Measurements from ENCODE around the gene AQP1. TPM values are rescaled to one million over a fixed set of nuclear protein-coding genes. Genes with fewer than 3 reads are reported as not detected.

The AQP1 gene
- total and polyA plus RNA-seq, 11 donors = 113 to 420 (median 210) TPM

DNA sequence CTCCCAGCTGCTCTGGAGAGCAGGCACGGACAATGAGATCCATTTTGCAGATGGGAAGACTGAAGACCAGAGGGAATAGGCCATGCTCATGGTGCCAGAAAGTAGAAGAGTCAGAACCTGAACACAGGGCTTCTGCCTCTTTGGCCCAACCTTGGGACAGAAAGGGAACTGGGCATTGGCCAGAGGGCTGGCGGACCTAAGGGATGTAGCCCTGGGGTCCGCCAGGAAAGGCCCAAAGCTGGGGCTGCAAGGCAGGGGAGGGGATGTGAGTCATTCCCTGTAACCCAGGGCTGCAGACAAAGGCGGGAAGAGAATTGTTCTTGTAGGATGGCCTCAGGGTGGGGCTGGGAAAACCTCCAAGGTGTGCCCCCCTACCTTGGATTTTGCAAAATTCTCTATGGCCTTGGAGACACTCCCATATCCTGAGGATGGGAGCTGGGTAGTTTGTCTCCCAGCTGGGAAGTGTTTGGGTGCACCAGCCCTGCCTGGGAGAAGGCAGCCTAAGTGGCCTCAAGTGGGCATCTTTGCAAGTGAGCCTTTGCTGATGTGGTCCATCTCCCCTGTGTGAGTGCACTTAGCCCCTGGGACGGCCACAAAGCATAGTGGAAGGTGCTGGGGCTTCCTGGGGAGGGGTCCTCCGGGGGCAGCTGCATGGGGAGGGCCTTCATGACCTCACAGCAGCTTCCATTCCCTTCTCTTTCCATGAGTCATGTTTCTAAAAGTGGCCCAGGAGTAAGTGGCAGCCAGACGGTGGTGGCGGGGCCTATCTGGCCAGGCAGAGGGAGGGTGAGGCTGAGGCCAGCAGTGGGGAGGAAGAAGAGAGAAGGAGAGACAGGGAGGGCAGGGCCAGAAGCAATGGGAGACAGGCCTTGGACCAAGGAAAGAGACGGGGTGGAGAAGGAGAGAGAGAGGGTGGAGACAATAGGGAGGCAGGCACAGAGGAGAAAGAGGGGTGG lies 9.2 kb downstream of the AQP1 start:
- Histone ChIP-seq H3K4me1 (peaks cover 16 to 87% (median 64%) of the 10 kb centered on the region in 12 donors), H3K4me3 (peak overlapping the region in 1 of 12 donors; percentile 6), H3K9me3 (no peaks in the 10 kb centered on the region), H3K27me3 (no peaks in the 10 kb centered on the region), H3K27ac (peak overlapping the region; percentile 70 to 94 (median 83)), H3K36me3 (peaks cover 0 to 40% (median 32%) of the 10 kb centered on the region in 9 donors)
- TF ChIP-seq, protein P1, sequence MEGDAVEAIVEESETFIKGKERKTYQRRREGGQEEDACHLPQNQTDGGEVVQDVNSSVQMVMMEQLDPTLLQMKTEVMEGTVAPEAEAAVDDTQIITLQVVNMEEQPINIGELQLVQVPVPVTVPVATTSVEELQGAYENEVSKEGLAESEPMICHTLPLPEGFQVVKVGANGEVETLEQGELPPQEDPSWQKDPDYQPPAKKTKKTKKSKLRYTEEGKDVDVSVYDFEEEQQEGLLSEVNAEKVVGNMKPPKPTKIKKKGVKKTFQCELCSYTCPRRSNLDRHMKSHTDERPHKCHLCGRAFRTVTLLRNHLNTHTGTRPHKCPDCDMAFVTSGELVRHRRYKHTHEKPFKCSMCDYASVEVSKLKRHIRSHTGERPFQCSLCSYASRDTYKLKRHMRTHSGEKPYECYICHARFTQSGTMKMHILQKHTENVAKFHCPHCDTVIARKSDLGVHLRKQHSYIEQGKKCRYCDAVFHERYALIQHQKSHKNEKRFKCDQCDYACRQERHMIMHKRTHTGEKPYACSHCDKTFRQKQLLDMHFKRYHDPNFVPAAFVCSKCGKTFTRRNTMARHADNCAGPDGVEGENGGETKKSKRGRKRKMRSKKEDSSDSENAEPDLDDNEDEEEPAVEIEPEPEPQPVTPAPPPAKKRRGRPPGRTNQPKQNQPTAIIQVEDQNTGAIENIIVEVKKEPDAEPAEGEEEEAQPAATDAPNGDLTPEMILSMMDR (IDR thresholded peaks at IDR 0.05) = no peak
- no peak for TF ChIP-seq POLR2A (IDR thresholded peaks at IDR 0.05)
- DNase-seq (peak; percentile 72 to 87 (median 83)), ATAC-seq (peak; percentile 86 to 90 (median 88))
- intact Hi-C loops (cut with DNase I) = no loop called here
- WGBS, 4 donors = 24 to 37% (median 33%) methylated on average over 9 of the region's 9 CpGs

DNA sequence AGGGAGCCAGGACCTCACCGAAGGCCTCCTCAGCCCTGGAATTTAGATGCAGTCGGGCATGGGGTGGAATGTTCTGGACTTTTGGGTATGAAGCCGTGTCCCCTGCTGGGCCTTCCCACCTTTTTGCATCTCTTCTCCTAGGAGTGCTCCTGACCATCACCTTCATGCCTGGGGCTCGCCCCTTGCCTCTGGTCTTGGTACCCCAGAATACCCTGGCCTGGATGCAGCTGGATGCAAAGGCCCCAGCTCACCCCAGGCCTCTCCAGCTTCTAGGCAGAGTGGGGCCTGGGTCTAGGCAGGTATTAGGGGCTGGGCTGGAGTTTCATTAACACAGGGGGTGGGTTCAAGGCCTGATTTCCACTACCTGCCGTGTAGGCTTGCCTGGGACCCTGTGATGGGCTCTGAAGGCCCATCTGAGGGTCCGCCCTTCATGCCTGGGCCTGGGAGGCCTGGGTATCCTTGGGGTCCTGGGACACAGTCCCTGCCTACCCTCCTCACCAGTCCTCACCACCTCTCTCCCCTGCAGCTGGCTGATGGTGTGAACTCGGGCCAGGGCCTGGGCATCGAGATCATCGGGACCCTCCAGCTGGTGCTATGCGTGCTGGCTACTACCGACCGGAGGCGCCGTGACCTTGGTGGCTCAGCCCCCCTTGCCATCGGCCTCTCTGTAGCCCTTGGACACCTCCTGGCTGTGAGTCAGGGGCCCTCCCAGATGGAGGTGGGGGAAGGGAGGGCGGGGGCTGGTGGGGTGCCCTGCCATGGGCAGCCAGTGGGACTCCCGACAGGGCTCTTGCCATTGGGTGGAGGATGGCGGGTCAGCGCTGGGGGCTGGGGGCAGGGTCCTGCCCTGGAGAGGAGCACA lies 10.1 kb downstream of the AQP1 start:
- WGBS, 4 donors = 64 to 73% (median 70%) methylated on average over 10 to 19 of the region's 19 CpGs
- ATAC-seq (peak in 1 of 4 donors; percentile 0), DNase-seq (peak; percentile 20 to 62 (median 29))
- no peak for TF ChIP-seq POLR2A (IDR thresholded peaks at IDR 0.05)
- TF ChIP-seq, protein P1 (IDR thresholded peaks at IDR 0.05) = no peak
- peak overlapping the region; percentile 70 to 94 (median 83) for H3K27ac ChIP-seq
- peaks cover 0 to 45% (median 35%) of the 10 kb centered on the region in 9 donors for H3K36me3 ChIP-seq
- no peaks in the 10 kb centered on the region for H3K27me3 ChIP-seq
- intact Hi-C loops (cut with DNase I) = no loop called here
- H3K9me3 ChIP-seq = peaks cover 0 to 5% (median 0%) of the 10 kb centered on the region in 12 donors
- H3K4me3 ChIP-seq = no peak overlapping the region
- peaks cover 16 to 84% (median 55%) of the 10 kb centered on the region in 12 donors for H3K4me1 ChIP-seq

DNA sequence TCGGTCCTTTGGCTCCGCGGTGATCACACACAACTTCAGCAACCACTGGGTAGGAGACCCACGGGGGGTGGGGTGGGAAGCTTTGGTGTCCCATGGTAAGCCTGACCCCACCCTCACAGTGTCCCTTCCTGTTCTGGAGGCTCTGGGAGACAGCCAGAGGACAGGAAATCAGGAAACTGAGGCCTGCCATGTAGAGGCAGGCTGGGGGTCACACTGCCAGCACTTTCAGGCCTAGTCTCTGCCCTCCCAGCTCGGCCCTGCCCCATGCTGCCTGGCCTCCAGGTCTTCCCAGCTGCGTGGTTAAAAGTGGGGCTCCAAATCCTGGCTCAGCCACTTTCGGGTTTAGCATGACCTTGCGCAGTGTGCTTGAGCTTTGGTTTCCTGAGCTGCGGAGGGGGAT lies 10.9 kb downstream of the AQP1 start:
- ATAC-seq (no peak), DNase-seq (peak; percentile 10 to 55 (median 18))
- TF ChIP-seq, protein P1 (IDR thresholded peaks at IDR 0.05) = no peak
- TF ChIP-seq POLR2A (IDR thresholded peaks at IDR 0.05) = no peak
- peaks cover 0 to 45% (median 35%) of the 10 kb centered on the region in 9 donors for H3K36me3 ChIP-seq
- H3K4me1 ChIP-seq = peaks cover 16 to 76% (median 50%) of the 10 kb centered on the region in 12 donors
- WGBS, 4 donors = 80 to 89% (median 86%) methylated on average over 9 of the region's 9 CpGs
- intact Hi-C loops (cut with DNase I) = no loop called here
- H3K9me3 ChIP-seq = peaks cover 0 to 13% (median 0%) of the 10 kb centered on the region in 12 donors
- no peak overlapping the region for H3K4me3 ChIP-seq
- peak overlapping the region in 11 of 12 donors; percentile 9 to 94 (median 80) for H3K27ac ChIP-seq
- H3K27me3 ChIP-seq = no peaks in the 10 kb centered on the region
